ENCODE data around the gene TBC1D22A. TPM values are rescaled to one million over a fixed set of nuclear protein-coding genes. Genes with fewer than 3 reads are reported as not detected.

The TBC1D22A gene
- polyA plus RNA-seq, 1 donor = 19.0 TPM

GRCh38 chr22:47065756-47066615, 303.5 kb downstream of the TBC1D22A start:
- DNase-seq = no peak

- no peak for DNase-seq
These were observed 304.1 kb downstream of the TBC1D22A start for GRCh38 chr22:47066616-47066905.

- DNase-seq = no peak
These were observed 305.0 kb downstream of the TBC1D22A start for GRCh38 chr22:47067321-47067890.

- no peak for DNase-seq
These were observed 305.6 kb downstream of the TBC1D22A start for GRCh38 chr22:47067911-47068625.

GRCh38 chr22:47068626-47068996, 306.2 kb downstream of the TBC1D22A start:
- no peak for DNase-seq

GRCh38 chr22:47069270-47069669, 306.8 kb downstream of the TBC1D22A start:
- no peak for DNase-seq

- DNase-seq = no peak
These were observed 308.8 kb downstream of the TBC1D22A start for GRCh38 chr22:47071078-47071806.

- no peak for DNase-seq
These were observed 309.6 kb downstream of the TBC1D22A start for GRCh38 chr22:47071807-47072641.

GRCh38 chr22:47072642-47072967, 310.2 kb downstream of the TBC1D22A start:
- DNase-seq = no peak

- no peak for DNase-seq
These were observed 310.6 kb downstream of the TBC1D22A start for GRCh38 chr22:47073075-47073474.

GRCh38 chr22:47074105-47074504, 311.7 kb downstream of the TBC1D22A start:
- DNase-seq = no peak

- DNase-seq = no peak
These were observed 313.1 kb downstream of the TBC1D22A start for GRCh38 chr22:47075568-47075967.

- DNase-seq = no peak
These were observed 314.3 kb downstream of the TBC1D22A start for GRCh38 chr22:47076758-47077157.

GRCh38 chr22:47080100-47080499, 317.6 kb downstream of the TBC1D22A start:
- DNase-seq = no peak

- DNase-seq = no peak
These were observed 320.1 kb downstream of the TBC1D22A start for GRCh38 chr22:47082505-47082904.

- DNase-seq = no peak
These were observed 321.0 kb downstream of the TBC1D22A start for GRCh38 chr22:47083379-47083986.

- no peak for DNase-seq
These were observed 321.8 kb downstream of the TBC1D22A start for GRCh38 chr22:47084226-47084625.

GRCh38 chr22:47086596-47087248, 324.3 kb downstream of the TBC1D22A start:
- no peak for DNase-seq

GRCh38 chr22:47088480-47089158, 326.2 kb downstream of the TBC1D22A start:
- no peak for DNase-seq

- DNase-seq = no peak
These were observed 326.9 kb downstream of the TBC1D22A start for GRCh38 chr22:47089374-47089773.

Data from hindlimb muscle (tissue), 1 donor.